ENCODE results near the gene PTPRZ1.

The PTPRZ1 gene

DNA sequence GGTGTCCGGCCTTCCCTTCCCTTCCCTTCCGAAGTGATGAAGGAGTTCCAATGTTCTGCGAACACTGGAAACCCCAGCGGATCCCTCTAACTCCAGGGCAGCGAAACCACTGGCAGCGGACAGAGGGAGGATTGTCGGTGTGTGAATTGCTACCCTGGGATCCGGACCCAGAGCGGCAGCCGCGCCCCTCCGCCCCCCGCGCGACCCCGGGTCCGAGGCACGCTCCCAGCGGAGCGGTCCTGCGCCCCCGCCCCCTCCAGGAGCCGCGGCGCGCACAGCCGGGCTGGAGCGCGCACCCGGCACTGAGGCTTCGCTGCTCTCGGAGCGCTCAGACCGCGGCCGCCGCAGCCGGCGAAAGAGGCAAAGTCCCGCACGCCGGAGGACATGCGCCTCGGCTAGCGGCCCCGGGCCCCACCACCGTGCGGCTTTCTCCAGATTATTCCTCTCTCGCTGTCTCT, at the start of gene PTPRZ1:
PTPRZ1 (plus strand) TSS at position 331 of the 458 bp plus-strand sequence. CDS start 339 bp downstream, outside the sequence.
- DNase-seq (ENCODE audit: low read depth, low spot score): no peak

DNA sequence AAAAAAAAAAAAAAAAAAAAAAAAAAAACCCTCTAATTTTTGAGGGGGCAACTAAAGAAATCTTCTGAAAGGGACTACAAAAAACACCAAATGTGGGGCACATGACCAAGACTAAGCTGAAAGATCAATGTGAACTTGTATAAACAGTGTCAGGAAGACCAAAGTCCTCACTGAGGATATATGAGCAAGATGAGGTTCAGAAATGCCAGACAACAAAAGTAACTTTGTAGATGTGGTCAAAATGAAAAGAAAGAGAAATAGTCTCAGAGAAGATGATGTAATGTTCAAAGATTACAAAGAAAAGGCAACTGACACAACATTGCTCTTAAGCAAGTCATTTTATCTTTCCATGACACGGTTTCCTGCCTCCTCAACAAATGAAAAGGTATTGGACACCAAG, 48.7 kb upstream of the PTPRZ1 start:
- DNase-seq (ENCODE audit: low read depth, low spot score): no peak

- no peak for DNase-seq (ENCODE audit: low read depth, low spot score)
Measured at GRCh38 chr7:121831351-121831750, 41.6 kb upstream of the PTPRZ1 start.

DNA sequence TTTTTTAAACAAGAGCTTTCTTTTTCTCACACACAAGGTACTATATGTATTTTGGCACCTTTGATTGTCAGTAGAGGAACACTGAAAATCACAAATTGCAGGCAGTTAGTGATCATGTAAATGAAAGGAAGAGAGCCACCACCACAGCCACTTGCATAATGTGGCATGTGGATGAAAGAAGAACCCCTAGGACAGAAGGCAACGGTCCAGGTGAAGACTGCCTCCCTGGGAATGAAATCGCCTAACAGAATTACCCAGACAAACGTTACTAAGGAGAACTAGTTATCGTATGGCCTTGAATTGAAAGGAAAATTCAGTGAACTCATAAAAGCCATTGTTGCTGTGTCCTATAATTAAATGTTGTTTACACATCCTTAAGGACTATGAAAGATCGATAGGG, 41.2 kb upstream of the PTPRZ1 start:
- no peak for DNase-seq (ENCODE audit: low read depth, low spot score)

DNA sequence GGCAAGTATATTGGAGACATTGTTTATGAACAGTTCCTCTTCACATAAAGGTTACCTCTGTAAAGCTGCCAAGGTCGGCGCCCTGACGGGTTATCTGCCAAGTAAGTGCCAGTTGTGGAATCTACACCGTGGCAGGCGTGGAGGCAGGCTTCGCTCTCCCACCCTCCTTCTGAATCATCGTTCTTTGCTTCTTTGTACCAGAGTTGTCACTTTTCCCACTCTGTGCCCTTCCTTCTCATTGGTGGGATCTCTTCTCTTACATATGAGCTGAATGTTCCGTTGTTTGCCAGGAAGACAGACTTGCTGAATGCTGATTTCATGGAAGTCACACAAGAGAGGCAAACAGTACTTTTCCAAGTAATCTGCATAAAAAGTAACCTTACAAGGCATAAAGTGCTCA, 40.6 kb upstream of the PTPRZ1 start:
- DNase-seq (ENCODE audit: low read depth, low spot score): no peak

- no peak for DNase-seq (ENCODE audit: low read depth, low spot score)
Measured at GRCh38 chr7:121833991-121834390, 39.0 kb upstream of the PTPRZ1 start.

- DNase-seq (ENCODE audit: low read depth, low spot score): no peak
Measured at GRCh38 chr7:121837462-121837861, 35.5 kb upstream of the PTPRZ1 start.

- DNase-seq (ENCODE audit: low read depth, low spot score): no peak
Measured at GRCh38 chr7:121847041-121847440, 25.9 kb upstream of the PTPRZ1 start.

DNA sequence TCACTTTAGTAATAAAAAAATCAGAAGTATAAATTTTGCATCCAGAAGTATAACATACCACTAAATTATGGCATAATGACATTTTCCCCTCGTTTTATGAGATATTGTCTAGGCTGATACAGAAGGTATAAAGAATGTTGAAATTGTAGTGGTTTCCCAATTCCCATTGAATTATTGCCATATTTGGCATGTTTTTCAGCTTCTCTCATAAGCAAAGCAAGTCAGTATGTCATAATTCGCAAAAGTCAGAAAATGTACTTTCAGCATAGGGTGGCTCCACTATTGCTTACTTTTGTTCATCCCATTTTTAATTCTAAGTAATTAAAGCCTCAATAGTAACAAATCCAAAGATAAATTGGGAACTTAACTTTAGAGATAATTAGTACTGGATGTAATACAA, 19.7 kb upstream of the PTPRZ1 start:
- no peak for DNase-seq (ENCODE audit: low read depth, low spot score)

DNA sequence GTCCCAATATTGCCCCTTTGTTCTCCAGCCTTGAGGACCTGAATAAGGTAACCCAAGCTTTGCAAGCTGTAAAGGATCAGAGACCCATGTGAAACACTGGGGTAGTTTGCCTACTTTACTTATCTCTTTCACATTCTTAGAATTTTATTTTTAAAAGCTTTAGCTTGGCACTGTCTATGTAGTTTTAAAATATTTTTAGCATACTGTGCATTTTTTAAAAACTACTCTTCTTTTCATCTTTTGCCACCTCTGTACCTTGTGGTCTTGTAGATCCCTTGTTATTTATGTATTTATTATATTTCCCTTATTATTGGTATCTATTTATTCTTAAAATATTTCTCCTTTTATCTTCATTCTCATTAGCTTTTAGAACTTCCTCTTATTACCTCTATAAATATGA, 12.0 kb upstream of the PTPRZ1 start:
- no peak for DNase-seq (ENCODE audit: low read depth, low spot score)

- no peak for DNase-seq (ENCODE audit: low read depth, low spot score)
Measured at GRCh38 chr7:121862591-121862990, 10.4 kb upstream of the PTPRZ1 start.

GRCh38 chr7:121871188-121871587, 1.8 kb upstream of the PTPRZ1 start:
- no peak for DNase-seq (ENCODE audit: low read depth, low spot score)

DNA sequence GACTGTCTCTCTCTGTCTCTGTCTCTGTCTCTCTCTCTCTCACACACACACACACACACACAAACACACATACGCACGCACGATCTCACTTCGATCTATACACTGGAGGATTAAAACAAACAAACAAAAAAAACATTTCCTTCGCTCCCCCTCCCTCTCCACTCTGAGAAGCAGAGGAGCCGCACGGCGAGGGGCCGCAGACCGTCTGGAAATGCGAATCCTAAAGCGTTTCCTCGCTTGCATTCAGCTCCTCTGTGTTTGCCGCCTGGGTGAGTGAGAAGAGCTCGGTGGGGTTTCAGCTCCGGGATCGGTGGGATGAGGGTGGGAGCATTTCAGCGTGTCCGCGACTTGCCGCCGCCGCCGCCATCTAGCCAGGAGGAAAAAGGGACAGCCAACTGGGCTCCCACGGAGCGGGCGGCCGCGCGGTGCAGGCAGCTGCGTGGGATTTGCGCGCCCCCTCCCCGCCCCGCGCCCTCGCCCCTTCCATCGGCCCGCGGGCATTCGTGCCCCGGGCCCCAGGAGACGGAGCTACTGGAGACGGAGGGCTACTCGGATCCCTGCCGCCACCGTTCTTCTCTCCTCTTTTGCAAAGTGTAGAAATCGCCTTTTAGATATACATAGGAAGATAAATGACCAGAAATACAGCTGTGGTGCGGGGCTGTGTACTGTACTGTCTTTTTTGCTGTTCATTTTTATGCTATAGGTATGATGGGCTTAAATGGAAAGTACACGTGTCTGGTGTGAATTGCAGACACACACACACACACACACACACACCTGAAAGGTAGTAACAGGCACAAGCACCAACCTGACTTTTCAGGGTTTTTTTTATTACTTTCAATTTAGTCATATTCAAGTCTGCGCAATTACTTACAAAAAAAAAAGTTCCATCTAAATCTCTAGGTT, 581 bp downstream of the PTPRZ1 start:
- DNase-seq (ENCODE audit: low read depth, low spot score): no peak

- no peak for DNase-seq (ENCODE audit: low read depth, low spot score)
Measured at GRCh38 chr7:121874298-121874697, 1.3 kb downstream of the PTPRZ1 start.

DNA sequence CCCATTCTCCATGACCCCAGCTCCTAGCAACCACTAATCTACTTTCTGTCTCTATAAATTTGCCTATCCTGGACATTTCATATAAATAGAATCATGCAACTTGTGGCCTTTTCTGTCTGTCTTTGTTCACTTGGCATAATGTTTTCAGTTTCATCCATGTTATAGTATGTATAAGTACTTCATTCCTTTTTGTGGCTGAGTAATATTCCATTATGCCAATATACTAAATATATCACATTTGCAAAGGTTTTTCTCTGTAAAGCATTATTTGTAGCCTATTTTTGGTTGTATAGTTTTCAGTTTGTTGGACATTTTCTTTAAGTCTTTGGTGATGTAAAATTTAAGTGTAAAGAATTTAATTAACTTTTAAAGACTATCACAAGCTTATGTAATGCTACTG, 2.2 kb downstream of the PTPRZ1 start:
- no peak for DNase-seq (ENCODE audit: low read depth, low spot score)

DNA sequence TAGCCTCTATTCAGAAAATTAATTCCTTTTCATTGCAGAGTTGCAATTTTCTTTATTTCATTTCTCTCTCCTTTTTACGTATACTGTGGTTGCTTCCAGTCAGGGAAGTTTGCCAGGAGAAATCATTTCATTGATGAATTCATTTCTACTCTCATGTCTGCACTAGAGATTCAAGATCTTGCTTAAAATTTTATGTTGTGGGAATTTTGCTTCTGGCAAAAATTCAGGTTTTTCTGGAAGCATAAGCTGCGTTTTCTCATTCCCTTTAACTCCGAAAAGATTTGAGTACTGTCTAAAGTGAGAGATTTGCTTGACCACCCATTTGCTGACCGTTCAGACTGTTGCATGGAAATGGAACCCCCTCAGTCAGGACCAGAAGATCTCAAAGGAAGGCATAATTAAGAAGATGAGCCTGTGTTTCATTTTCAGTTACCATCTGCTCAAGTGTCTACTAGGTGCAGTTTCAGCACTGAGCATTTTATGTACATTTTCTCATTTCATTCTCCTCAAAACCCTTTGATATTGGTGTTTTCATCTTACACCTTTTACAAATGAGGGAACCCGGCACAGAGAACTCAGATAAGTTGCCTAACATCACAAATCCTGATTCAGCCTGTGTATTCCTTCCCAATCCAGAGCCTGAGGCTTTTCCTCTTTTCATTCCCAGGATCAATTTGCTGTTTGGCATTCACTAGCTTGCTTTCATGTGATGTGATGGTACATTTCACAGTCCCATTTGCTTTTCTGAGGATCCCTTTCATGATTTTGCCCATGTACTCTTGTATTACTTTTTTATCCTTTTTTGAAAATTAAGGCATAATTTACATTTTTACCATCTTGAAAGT, 3.9 kb downstream of the PTPRZ1 start:
- no peak for DNase-seq (ENCODE audit: low read depth, low spot score)

- DNase-seq (ENCODE audit: low read depth, low spot score): no peak
Measured at GRCh38 chr7:121878918-121879464, 6.0 kb downstream of the PTPRZ1 start.

- DNase-seq (ENCODE audit: low read depth, low spot score): no peak
Measured at GRCh38 chr7:121879544-121879943, 6.6 kb downstream of the PTPRZ1 start.

DNA sequence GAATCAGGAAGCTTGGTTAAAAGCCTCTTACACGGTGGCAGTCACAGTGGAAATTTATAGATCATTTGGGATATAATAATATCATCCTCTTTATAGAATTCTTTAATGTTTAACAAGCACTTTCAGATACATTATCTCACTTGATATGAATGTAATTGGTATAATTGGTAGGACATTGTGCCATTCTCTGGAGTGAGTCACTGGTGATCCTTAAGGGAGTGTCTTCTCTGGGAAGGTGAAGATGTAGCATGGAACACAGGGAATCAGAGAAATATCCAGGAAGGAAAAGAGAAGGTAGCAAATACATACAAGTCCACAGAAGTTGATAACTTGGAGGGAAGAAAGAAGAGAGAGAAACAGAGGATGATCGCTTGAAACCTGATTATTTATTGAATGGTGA, 9.8 kb downstream of the PTPRZ1 start:
- no peak for DNase-seq (ENCODE audit: low read depth, low spot score)

GRCh38 chr7:121885166-121885920, 12.4 kb downstream of the PTPRZ1 start:
- DNase-seq (ENCODE audit: low read depth, low spot score): no peak

- DNase-seq (ENCODE audit: low read depth, low spot score): no peak
Measured at GRCh38 chr7:121887634-121888033, 14.7 kb downstream of the PTPRZ1 start.

DNA sequence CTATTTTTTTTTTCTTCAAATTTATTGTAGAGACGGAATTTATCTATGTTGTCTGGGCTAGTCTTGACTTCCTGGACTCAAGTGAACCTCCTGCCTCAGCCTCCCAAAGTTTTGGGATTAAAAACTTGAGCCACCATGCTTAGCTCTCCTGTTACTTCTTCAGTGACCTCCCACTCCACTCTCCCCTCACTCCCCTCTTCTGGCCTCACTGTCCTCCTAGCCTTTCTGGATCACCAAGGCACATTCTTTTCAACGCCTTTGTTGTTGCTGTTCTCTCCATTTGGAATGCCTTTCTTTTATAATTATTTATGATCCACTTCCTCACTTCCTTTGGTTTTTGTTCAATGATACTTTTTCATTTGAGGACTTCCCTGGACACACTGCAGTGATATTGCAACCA, 17.9 kb downstream of the PTPRZ1 start:
- DNase-seq (ENCODE audit: low read depth, low spot score): no peak

Measured in smooth muscle cell of the brain vasculature (primary cell).